Liver (tissue), 9 donors: ENCODE measurements around the gene UROC1. TPM values are rescaled to one million over a fixed set of nuclear protein-coding genes. Genes with fewer than 3 reads are reported as not detected.
A peak's percentile ranks its signal among the peaks of the same experiment; 100 is the strongest.

Source experiments
- DNase-seq: peaks from one replicate; pipeline ENCODE4 v3.0.0-alpha.2; 2017; ENCODE audit warnings: low spot score
- H3K27ac ChIP-seq, 2 donors: one replicate each; pipeline ENCODE4 v1.7.0; 2013; ENCODE audit warnings: inconsistent platforms in 2 of 2, low read length in 2 of 2, control low read depth in 1 of 2, low read depth in 1 of 2, mild to moderate bottlenecking in 1 of 2
- H3K27me3 ChIP-seq, 4 donors: one replicate each; pipeline versions ENCODE4 v1.6.1 to v1.7.0; 2013; ENCODE audit warnings: low read length in 3 of 4, inconsistent platforms in 1 of 4, mild to moderate bottlenecking in 1 of 4, moderate library complexity in 1 of 4; ENCODE audit not compliant: control insufficient read depth in 4 of 4, insufficient read depth in 4 of 4
- H3K36me3 ChIP-seq, 4 donors: one replicate each; pipeline versions ENCODE4 v1.6.1 to v1.7.0; 2013; ENCODE audit warnings: low read length in 3 of 4, mild to moderate bottlenecking in 3 of 4, low read depth in 1 of 4, moderate library complexity in 1 of 4; ENCODE audit not compliant: control insufficient read depth in 4 of 4, insufficient read depth in 3 of 4
- H3K4me1 ChIP-seq, 4 donors: one replicate each; pipeline versions ENCODE4 v1.6.1 to v1.7.0; 2013; ENCODE audit warnings: low read length in 3 of 4, mild to moderate bottlenecking in 3 of 4, moderate library complexity in 1 of 4; ENCODE audit not compliant: control insufficient read depth in 4 of 4, insufficient read depth in 4 of 4
- H3K4me3 ChIP-seq, 3 donors: one replicate each; pipeline versions ENCODE4 v1.6.1 to v1.7.0; 2013; ENCODE audit warnings: low read length in 3 of 3, control low read depth in 1 of 3, low read depth in 1 of 3, mild to moderate bottlenecking in 1 of 3
- H3K9ac ChIP-seq, 2 donors: one replicate each; pipeline ENCODE4 v1.7.0; 2013; ENCODE audit warnings: low read length in 2 of 2, mild to moderate bottlenecking in 2 of 2, moderate library complexity in 2 of 2, control low read depth in 1 of 2, low read depth in 1 of 2
- H3K9me3 ChIP-seq, 4 donors: one replicate each; pipeline versions ENCODE4 v1.6.1 to v1.7.0; 2013; ENCODE audit warnings: low read length in 3 of 4; ENCODE audit not compliant: control insufficient read depth in 4 of 4
- EGR1 ChIP-seq, 2 donors: IDR thresholded peaks; 2 replicates each; pipeline ENCODE4 v1.6.1; 2016 to 2018; ENCODE audit warnings: antibody characterized with exemption in 2 of 2, low read depth in 2 of 2
- FOXA1 ChIP-seq: IDR thresholded peaks from 2 replicates; pipeline ENCODE4 v1.6.1; 2016; ENCODE audit warnings: antibody characterized with exemption
- FOXA2 ChIP-seq: IDR thresholded peaks from 2 replicates; pipeline ENCODE4 v1.6.1; 2016; ENCODE audit warnings: antibody characterized with exemption
- GABPA ChIP-seq, 2 donors: IDR thresholded peaks in 1 of 2; conservative IDR thresholded peaks in 1 of 2; 2 replicates each; pipeline ENCODE4 v1.6.1; 2016; ENCODE audit warnings: antibody characterized with exemption in 2 of 2, mild to moderate bottlenecking in 1 of 2, moderate library complexity in 1 of 2
- HNF4A ChIP-seq, 2 donors: conservative IDR thresholded peaks; 2 replicates each; pipeline ENCODE4 v1.6.1; 2016; ENCODE audit warnings: antibody characterized with exemption in 2 of 2, mild to moderate bottlenecking in 2 of 2
- JUND ChIP-seq, 2 donors: IDR thresholded peaks; 2 replicates each; pipeline ENCODE4 v1.6.1; 2016; ENCODE audit warnings: antibody characterized with exemption in 2 of 2
- NR2F2 ChIP-seq: IDR thresholded peaks from 2 replicates; pipeline ENCODE4 v1.6.1; 2016; ENCODE audit warnings: antibody characterized with exemption
- RAD21 ChIP-seq, 2 donors: IDR thresholded peaks; 2 replicates each; pipeline ENCODE4 v1.6.1; 2016; ENCODE audit warnings: antibody characterized with exemption in 2 of 2, mild to moderate bottlenecking in 2 of 2
- RXRA ChIP-seq, 2 donors: IDR thresholded peaks; 2 replicates each; pipeline ENCODE4 v1.6.1; 2017 to 2018; ENCODE audit warnings: antibody characterized with exemption in 2 of 2, mild to moderate bottlenecking in 1 of 2
- SP1 ChIP-seq: IDR thresholded peaks from 2 replicates; pipeline ENCODE4 v1.6.1; 2018; ENCODE audit warnings: antibody characterized with exemption, mild to moderate bottlenecking
- TAF1 ChIP-seq: conservative IDR thresholded peaks from 2 replicates; pipeline ENCODE4 v1.6.1; 2016; ENCODE audit warnings: antibody characterized with exemption, mild to moderate bottlenecking
- YY1 ChIP-seq: IDR thresholded peaks from 2 replicates; pipeline ENCODE4 v1.6.1; 2016; ENCODE audit warnings: antibody characterized with exemption, mild to moderate bottlenecking
- WGBS: extraction: QIAGEN DNeasy Blood & Tissue Kit; methylation state at CpG from one replicate; pipeline ENCODE4 v1.1.7; 2013; 5-methylcytosine and 5-hydroxymethylcytosine counted together
- polyA plus RNA-seq, 2 donors: library from polyadenylated mRNA; stranded (reverse) in 1 of 2; unstranded in 1 of 2; fragments of 200-250 nt in 1 of 2; fragments of >200 nt in 1 of 2; fragmentation: Nextera tagmentation in 1 of 2; extraction: Ambion mirVana in 1 of 2; gene quantifications; one replicate each; pipeline versions ENCODE4 v1.2.1 to v1.2.3, GENCODE V29; 2013 to 2015
- total RNA-seq, 2 donors: library from RNA; depleted of rRNA; stranded (reverse); fragments of >200 nt; gene quantifications; one replicate each; pipeline ENCODE4 v1.2.3, GENCODE V29; 2014
- TF ChIP-seq, protein P1 (sequence below): IDR thresholded peaks from 2 replicates; pipeline ENCODE4 v1.6.1; 2016; ENCODE audit warnings: antibody characterized with exemption
- TF ChIP-seq, protein P2 (sequence below): fragments of 150-350 bp; IDR thresholded peaks from 2 replicates; pipeline ENCODE4 v1.5.1; 2017; ENCODE audit warnings: improper control_type of control experiment, low read depth, low read length; ENCODE audit not compliant: missing input control
- TF ChIP-seq, protein P3 (sequence below): IDR thresholded peaks from 2 replicates; pipeline ENCODE4 v1.6.1; 2016; ENCODE audit warnings: antibody characterized with exemption
- TF ChIP-seq, protein P4 (sequence below): IDR thresholded peaks from 2 replicates; pipeline ENCODE4 v1.6.1; 2016; ENCODE audit warnings: antibody characterized with exemption
- donor health status: healthy.
- donor health status: healthy.
- donor health status: healthy.
- donor health status: healthy.
- donor health status: healthy.

UROC1 gene
- total and polyA plus RNA-seq, 4 donors: 5.9 to 28.4 (median 18.2) TPM

DNA sequence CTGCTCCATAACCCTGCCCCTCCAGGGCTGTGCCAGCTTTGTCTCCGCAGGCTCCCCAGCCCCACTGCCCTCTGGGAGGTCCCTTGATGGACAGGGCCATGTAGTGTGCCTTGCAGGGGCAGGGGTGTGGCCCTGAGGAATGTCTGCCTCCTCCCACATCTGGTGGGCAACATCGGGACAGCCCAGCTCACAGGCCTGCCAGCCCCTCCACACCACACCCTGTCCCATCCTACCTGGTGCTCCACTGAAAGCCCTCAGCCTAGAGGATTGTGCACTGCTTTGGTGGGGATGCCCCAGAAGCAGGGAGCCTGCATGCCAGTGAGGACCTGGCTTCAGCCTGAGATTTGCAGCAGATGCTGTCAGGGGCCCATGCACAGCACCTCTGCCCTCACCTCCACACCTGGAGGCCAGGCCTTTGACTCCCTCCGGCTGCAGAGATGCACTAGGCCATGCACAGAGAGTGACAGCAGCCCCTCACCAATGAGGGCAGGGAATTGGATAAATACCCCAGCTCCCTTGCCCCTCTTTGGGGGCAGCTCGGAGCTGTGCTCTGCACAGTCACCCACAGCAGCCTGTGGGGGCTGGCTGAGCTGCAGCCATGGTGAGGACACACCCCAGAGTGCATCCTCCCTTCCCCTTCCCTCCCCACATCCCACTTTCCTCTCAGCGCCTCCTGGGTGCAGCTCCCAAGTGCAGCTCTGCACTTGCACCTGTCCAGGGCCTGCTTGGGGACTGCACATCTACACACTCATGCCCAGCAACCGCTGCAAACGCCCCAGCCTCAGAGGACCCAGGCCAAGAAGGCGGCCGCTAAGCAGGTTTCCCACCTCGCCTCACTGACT, 38.4 kb upstream of the UROC1 start:
- no peak for DNase-seq
- H3K4me1 ChIP-seq: no peaks in the 10 kb centered on the region
- H3K27me3 ChIP-seq: no peaks in the 10 kb centered on the region
- no peaks in the 10 kb centered on the region for H3K36me3 ChIP-seq
- no peak overlapping the region for H3K27ac ChIP-seq
- WGBS: 85% methylated on average over 10 of the region's 10 CpGs
- H3K9ac ChIP-seq: no peak overlapping the region
- no peaks in the 10 kb centered on the region for H3K9me3 ChIP-seq
- TF ChIP-seq TAF1 (no peak), FOXA2 (no peak), NR2F2 (no peak), SP1 (no peak), RXRA (IDR thresholded peaks at IDR 0.05) (no peak), EGR1 (IDR thresholded peaks at IDR 0.05; ENCODE audit: low read depth in 2 of 2) (no peak), YY1 (no peak), RAD21 (IDR thresholded peaks at IDR 0.05) (no peak), GABPA (IDR thresholded peaks at IDR 0.05 in 1 of 2, conservative IDR thresholded peaks at IDR 0.05 in 1 of 2) (no peak), HNF4A (conservative IDR thresholded peaks at IDR 0.05) (no peak), JUND (IDR thresholded peaks at IDR 0.05) (no peak), FOXA1 (no peak)
- TF ChIP-seq, protein P1, sequence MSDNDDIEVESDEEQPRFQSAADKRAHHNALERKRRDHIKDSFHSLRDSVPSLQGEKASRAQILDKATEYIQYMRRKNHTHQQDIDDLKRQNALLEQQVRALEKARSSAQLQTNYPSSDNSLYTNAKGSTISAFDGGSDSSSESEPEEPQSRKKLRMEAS: no peak
- TF ChIP-seq, protein P2, sequence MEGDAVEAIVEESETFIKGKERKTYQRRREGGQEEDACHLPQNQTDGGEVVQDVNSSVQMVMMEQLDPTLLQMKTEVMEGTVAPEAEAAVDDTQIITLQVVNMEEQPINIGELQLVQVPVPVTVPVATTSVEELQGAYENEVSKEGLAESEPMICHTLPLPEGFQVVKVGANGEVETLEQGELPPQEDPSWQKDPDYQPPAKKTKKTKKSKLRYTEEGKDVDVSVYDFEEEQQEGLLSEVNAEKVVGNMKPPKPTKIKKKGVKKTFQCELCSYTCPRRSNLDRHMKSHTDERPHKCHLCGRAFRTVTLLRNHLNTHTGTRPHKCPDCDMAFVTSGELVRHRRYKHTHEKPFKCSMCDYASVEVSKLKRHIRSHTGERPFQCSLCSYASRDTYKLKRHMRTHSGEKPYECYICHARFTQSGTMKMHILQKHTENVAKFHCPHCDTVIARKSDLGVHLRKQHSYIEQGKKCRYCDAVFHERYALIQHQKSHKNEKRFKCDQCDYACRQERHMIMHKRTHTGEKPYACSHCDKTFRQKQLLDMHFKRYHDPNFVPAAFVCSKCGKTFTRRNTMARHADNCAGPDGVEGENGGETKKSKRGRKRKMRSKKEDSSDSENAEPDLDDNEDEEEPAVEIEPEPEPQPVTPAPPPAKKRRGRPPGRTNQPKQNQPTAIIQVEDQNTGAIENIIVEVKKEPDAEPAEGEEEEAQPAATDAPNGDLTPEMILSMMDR: no peak
- TF ChIP-seq, protein P3, sequence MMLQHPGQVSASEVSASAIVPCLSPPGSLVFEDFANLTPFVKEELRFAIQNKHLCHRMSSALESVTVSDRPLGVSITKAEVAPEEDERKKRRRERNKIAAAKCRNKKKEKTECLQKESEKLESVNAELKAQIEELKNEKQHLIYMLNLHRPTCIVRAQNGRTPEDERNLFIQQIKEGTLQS: no peak
- TF ChIP-seq, protein P4, sequence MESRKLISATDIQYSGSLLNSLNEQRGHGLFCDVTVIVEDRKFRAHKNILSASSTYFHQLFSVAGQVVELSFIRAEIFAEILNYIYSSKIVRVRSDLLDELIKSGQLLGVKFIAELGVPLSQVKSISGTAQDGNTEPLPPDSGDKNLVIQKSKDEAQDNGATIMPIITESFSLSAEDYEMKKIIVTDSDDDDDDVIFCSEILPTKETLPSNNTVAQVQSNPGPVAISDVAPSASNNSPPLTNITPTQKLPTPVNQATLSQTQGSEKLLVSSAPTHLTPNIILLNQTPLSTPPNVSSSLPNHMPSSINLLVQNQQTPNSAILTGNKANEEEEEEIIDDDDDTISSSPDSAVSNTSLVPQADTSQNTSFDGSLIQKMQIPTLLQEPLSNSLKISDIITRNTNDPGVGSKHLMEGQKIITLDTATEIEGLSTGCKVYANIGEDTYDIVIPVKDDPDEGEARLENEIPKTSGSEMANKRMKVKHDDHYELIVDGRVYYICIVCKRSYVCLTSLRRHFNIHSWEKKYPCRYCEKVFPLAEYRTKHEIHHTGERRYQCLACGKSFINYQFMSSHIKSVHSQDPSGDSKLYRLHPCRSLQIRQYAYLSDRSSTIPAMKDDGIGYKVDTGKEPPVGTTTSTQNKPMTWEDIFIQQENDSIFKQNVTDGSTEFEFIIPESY: no peak
- no peak overlapping the region for H3K4me3 ChIP-seq

DNA sequence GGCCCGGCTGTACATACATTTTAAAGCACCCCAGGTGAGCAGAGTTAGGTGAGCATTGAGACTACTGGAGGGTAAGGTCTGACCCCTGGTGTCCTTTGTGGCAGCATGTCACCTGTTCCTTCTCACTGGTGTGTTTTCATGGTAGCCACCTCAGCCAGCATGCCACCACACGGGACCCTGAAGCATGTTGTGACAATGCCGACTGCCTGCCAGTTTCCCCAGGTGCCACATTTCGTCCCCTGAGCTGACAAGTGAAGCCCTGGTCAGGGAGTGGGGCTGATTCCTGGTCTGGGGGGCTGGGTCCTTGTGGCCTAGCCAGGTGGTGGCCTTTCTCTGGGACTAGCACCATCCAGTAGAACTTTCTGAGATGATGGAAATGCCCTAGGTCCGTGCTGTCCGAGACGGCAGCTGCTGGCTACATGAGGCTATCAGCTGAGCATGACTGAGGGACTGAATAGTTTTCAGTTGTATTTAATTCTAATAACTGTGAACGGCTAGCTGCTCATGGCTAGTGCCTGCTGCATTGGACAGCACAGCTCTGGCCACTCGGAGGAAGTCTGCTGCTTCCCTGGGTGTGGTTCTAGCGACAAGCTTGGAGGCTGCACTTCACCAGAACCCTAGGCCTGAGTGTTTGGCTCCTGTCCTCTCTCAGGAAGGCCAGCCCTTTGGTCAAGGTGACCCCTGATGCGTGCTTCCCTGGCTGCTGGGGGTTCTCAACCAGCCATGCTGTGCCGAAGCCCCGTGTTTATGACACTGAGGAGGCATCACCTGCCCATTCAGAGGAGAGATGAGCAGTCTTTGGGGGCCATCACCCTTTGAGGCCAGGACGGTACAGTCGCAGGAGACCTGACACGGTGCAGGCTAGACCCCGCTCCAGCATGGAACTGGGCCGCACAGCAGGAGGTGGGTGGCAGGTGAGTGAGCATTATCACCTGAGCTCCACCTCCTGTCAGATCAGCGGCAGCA, 37.3 kb upstream of the UROC1 start:
- Histone ChIP-seq H3K36me3 (no peaks in the 10 kb centered on the region), H3K27me3 (no peaks in the 10 kb centered on the region), H3K4me3 (no peak overlapping the region), H3K9me3 (no peaks in the 10 kb centered on the region), H3K9ac (no peak overlapping the region), H3K4me1 (no peaks in the 10 kb centered on the region), H3K27ac (no peak overlapping the region)
- WGBS: 96% methylated on average over 19 of the region's 19 CpGs
- peak; percentile 27 for DNase-seq
- TF ChIP-seq FOXA1 (no peak), EGR1 (IDR thresholded peaks at IDR 0.05; ENCODE audit: low read depth in 2 of 2) (no peak)
